H9 (cell line): ENCODE results near the gene GFM1. TPM values are rescaled to one million over a fixed set of nuclear protein-coding genes. Genes with fewer than 3 reads are reported as not detected.

Source experiments
- DNase-seq: peaks from one replicate; pipeline ENCODE4 v3.0.0-alpha.2; 2017
- H2AFZ ChIP-seq: one replicate; pipeline ENCODE4 v1.6.1; 2013; ENCODE audit warnings: mild to moderate bottlenecking, low read length, control low read depth, moderate library complexity
- H2AK5ac ChIP-seq: 2 replicates; pipeline ENCODE4 v1.6.1; 2013; ENCODE audit warnings: low read length, control low read depth, mixed read lengths; ENCODE audit not compliant: insufficient read length
- H2BK120ac ChIP-seq: one replicate; pipeline ENCODE4 v1.6.1; 2013; ENCODE audit warnings: low read depth, mild to moderate bottlenecking, low read length, control low read depth, inconsistent platforms; ENCODE audit not compliant: poor library complexity, severe bottlenecking
- H2BK12ac ChIP-seq: 2 replicates; pipeline ENCODE4 v1.6.1; 2013; ENCODE audit warnings: low read length, control low read depth, mixed read lengths, low read depth; ENCODE audit not compliant: insufficient read length
- H2BK15ac ChIP-seq: 2 replicates; pipeline ENCODE4 v1.6.1; 2013; ENCODE audit warnings: low read depth, low read length, control low read depth
- H2BK20ac ChIP-seq: one replicate; pipeline ENCODE4 v1.6.1; 2013; ENCODE audit warnings: low read depth, mild to moderate bottlenecking, low read length, control low read depth, inconsistent platforms; ENCODE audit not compliant: poor library complexity, severe bottlenecking
- H2BK5ac ChIP-seq: 2 replicates; pipeline ENCODE4 v1.6.1; 2013; ENCODE audit warnings: low read length, control low read depth, mixed read lengths; ENCODE audit not compliant: insufficient read length
- H3K14ac ChIP-seq: 2 replicates; pipeline ENCODE4 v1.6.1; 2013; ENCODE audit warnings: low read length, control low read depth; ENCODE audit not compliant: insufficient read depth
- H3K18ac ChIP-seq: 2 replicates; pipeline ENCODE4 v1.6.1; 2013; ENCODE audit warnings: low read depth, mild to moderate bottlenecking, mixed read lengths, low read length, control low read depth; ENCODE audit not compliant: insufficient read length
- H3K23ac ChIP-seq: 2 replicates; pipeline ENCODE4 v1.6.1; 2013; ENCODE audit warnings: low read length, control low read depth, mixed read lengths, low read depth; ENCODE audit not compliant: insufficient read length
- H3K23me2 ChIP-seq: 2 replicates; pipeline ENCODE4 v1.6.1; 2013; ENCODE audit warnings: low read depth, mild to moderate bottlenecking, mixed read lengths, low read length, control low read depth; ENCODE audit not compliant: insufficient read length, poor library complexity, severe bottlenecking
- H3K27ac ChIP-seq: 2 replicates; pipeline ENCODE4 v1.5.1; 2013; ENCODE audit warnings: low read length, control low read depth, mixed read lengths, low read depth; ENCODE audit not compliant: insufficient read length
- H3K27me3 ChIP-seq: 2 replicates; pipeline ENCODE4 v1.6.1; 2013; ENCODE audit warnings: low read length, control low read depth, inconsistent platforms; ENCODE audit not compliant: insufficient read depth
- H3K4ac ChIP-seq: 2 replicates; pipeline ENCODE4 v1.6.1; 2013; ENCODE audit warnings: low read depth, mild to moderate bottlenecking, control low read depth, inconsistent platforms, low read length, moderate library complexity
- H3K4me1 ChIP-seq: 2 replicates; pipeline ENCODE4 v1.6.1; 2013; ENCODE audit warnings: low read length, control low read depth, inconsistent platforms; ENCODE audit not compliant: insufficient read depth
- H3K4me2 ChIP-seq: 2 replicates; pipeline ENCODE4 v1.6.1; 2013; ENCODE audit warnings: low read length, control low read depth, mixed read lengths; ENCODE audit not compliant: insufficient read length, insufficient read depth
- H3K56ac ChIP-seq: 2 replicates; pipeline ENCODE4 v1.6.1; 2013; ENCODE audit warnings: low read depth, mild to moderate bottlenecking, mixed read lengths, low read length, control low read depth; ENCODE audit not compliant: insufficient read length
- H3K79me1 ChIP-seq: 2 replicates; pipeline ENCODE4 v1.6.1; 2013; ENCODE audit warnings: low read depth, mild to moderate bottlenecking, moderate library complexity, low read length, control low read depth, inconsistent platforms; ENCODE audit not compliant: insufficient read depth, poor library complexity, severe bottlenecking
- H3K79me2 ChIP-seq: 2 replicates; pipeline ENCODE4 v1.6.1; 2013; ENCODE audit warnings: low read length, control low read depth, inconsistent platforms; ENCODE audit not compliant: insufficient read depth
- H3K9ac ChIP-seq: 2 replicates; pipeline ENCODE4 v1.6.1; 2013; ENCODE audit warnings: low read length, control low read depth, mixed read lengths; ENCODE audit not compliant: insufficient read length; ENCODE audit errors: extremely low read depth
- H3K9me3 ChIP-seq: one replicate; pipeline ENCODE4 v1.6.1; 2013; ENCODE audit warnings: low read depth, low read length, inconsistent platforms; ENCODE audit not compliant: control insufficient read depth
- H3T11ph ChIP-seq: one replicate; pipeline ENCODE4 v1.6.1; 2013; ENCODE audit warnings: mild to moderate bottlenecking, low read length, control low read depth, inconsistent platforms
- H4K20me1 ChIP-seq: one replicate; pipeline ENCODE4 v1.6.1; 2013; ENCODE audit not compliant: control insufficient read depth, insufficient read length, insufficient read depth
- H4K5ac ChIP-seq: 2 replicates; pipeline ENCODE4 v1.6.1; 2013; ENCODE audit warnings: low read depth, mild to moderate bottlenecking, mixed read lengths, low read length, control low read depth; ENCODE audit not compliant: insufficient read length
- H4K8ac ChIP-seq: replicated peaks from 2 replicates; pipeline ENCODE4 v1.6.1; 2013; ENCODE audit warnings: low read length, control low read depth, mixed read lengths, low read depth; ENCODE audit not compliant: insufficient read length
- H4K91ac ChIP-seq: 2 replicates; pipeline ENCODE4 v1.6.1; 2013; ENCODE audit warnings: low read depth, mild to moderate bottlenecking, moderate library complexity, mixed read lengths, low read length, control low read depth; ENCODE audit not compliant: insufficient read length
- H3K27ac Mint-ChIP-seq, 3 experiments: 2 replicates in 2 of 3; 3 replicates in 1 of 3; pipeline ENCODE4 v1.8.0; 2020 to 2021; ENCODE audit warnings: mixed read lengths in 3 of 3, mild to moderate bottlenecking in 1 of 3, moderate library complexity in 1 of 3
- H3K27me3 Mint-ChIP-seq: 2 replicates; pipeline ENCODE4 v1.8.0; 2021; ENCODE audit warnings: low read depth, mild to moderate bottlenecking, moderate library complexity, mixed read lengths
- H3K36me3 Mint-ChIP-seq, 3 experiments: 2 replicates in 2 of 3; 3 replicates in 1 of 3; pipeline ENCODE4 v1.8.0; 2020 to 2021; ENCODE audit warnings: low read depth in 3 of 3, mixed read lengths in 3 of 3; ENCODE audit not compliant: insufficient read depth in 1 of 3
- H3K4me1 Mint-ChIP-seq, 2 experiments: 2 replicates each; pipeline ENCODE4 v1.8.0; 2020; ENCODE audit warnings: mixed read lengths in 2 of 2
- H3K4me3 Mint-ChIP-seq, 2 experiments: 2 replicates in 1 of 2; 3 replicates in 1 of 2; pipeline ENCODE4 v1.8.0; 2020 to 2021; ENCODE audit warnings: mild to moderate bottlenecking in 2 of 2, mixed read lengths in 2 of 2, moderate library complexity in 1 of 2
- H3K9me3 Mint-ChIP-seq, 2 experiments: 2 replicates in 1 of 2; 3 replicates in 1 of 2; pipeline ENCODE4 v1.8.0; 2020; ENCODE audit warnings: mild to moderate bottlenecking in 2 of 2, mixed read lengths in 2 of 2, moderate library complexity in 1 of 2
- CTCF ChIP-seq: fragments of 200-600 bp; sonication (generic); conservative IDR thresholded peaks from 3 replicates; pipeline ENCODE4 v1.8.0; 2021; ENCODE audit warnings: antibody characterized with exemption, mild to moderate bottlenecking
- WGBS: extraction: QIAGEN DNeasy Blood & Tissue Kit; methylation state at CpG from one replicate; pipeline ENCODE4 v1.1.7; 2013; ENCODE audit warnings: missing lambda C conversion rate, low lambda C conversion rate, mixed read lengths; ENCODE audit not compliant: insufficient read length; ENCODE audit errors: extremely low coverage; 5-methylcytosine and 5-hydroxymethylcytosine counted together
- total RNA-seq: library from RNA; stranded (reverse); gene quantifications from 2 replicates; pipeline ENCODE4 v1.2.1, GENCODE V29; 2021

The GFM1 gene
- total RNA-seq, 1 experiment from 2014 or later = 47.1 TPM

DNA sequence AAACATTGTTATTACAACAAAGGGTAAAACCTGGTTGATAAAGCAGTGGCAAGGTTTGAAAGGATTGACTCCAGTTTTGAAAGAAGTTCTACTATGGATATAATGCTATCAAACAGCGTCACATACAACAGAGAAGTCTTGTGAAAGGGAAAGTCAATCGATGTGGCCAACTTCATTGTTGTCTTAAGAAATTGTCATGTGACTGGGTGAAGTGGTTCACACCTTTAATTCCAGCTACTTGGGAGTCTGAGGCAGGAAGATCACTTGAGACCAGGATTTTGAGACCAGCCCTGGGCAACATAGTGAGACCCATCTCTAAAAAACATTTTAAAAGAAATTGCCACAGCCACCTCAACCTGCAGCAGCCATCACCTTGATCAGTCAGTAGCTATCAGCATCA, 34.4 kb downstream of the GFM1 start:
- Histone ChIP-seq H3K9ac (no peak overlapping the region), H3K14ac (no peak overlapping the region), H3K18ac (no peak overlapping the region), H3K56ac (no peak overlapping the region), H4K20me1 (no peaks in the 10 kb centered on the region), H4K5ac (no peak overlapping the region), H3K79me1 (no peaks in the 10 kb centered on the region), H3K27ac (no peak overlapping the region), H3K23ac (no peak overlapping the region), H3T11ph (no peak overlapping the region), H4K8ac (no peak overlapping the region), H2BK15ac (no peak overlapping the region), H3K27me3 (no peaks in the 10 kb centered on the region), H3K23me2 (no peaks in the 10 kb centered on the region), H2AK5ac (no peak overlapping the region), H2BK12ac (no peak overlapping the region), H2BK120ac (no peak overlapping the region), H3K4me2 (no peak overlapping the region), H2AFZ (no peak overlapping the region), H2BK20ac (no peak overlapping the region), H4K91ac (no peak overlapping the region), H3K4me1 (no peaks in the 10 kb centered on the region), H3K9me3 (no peaks in the 10 kb centered on the region), H3K4ac (no peak overlapping the region), H2BK5ac (no peak overlapping the region), H3K79me2 (no peaks in the 10 kb centered on the region)
- WGBS = no CpG with 5 or more reads among the region's 2 CpGs
- no peak for TF ChIP-seq CTCF
- no peaks in the 10 kb centered on the region for H3K4me1 Mint-ChIP-seq
- H3K36me3 Mint-ChIP-seq = peaks cover 0 to 5% (median 0%) of the 10 kb centered on the region in 3 experiments; a peak in 1 of 7 replicates
- no peak for DNase-seq
- no peaks in the 10 kb centered on the region for H3K27me3 Mint-ChIP-seq
- no peaks in the 10 kb centered on the region for H3K9me3 Mint-ChIP-seq
- no peak overlapping the region for H3K4me3 Mint-ChIP-seq
- no peak overlapping the region for H3K27ac Mint-ChIP-seq
